Calu3 (cell line): Measurements from ENCODE around the gene PLEKHM1. TPM values are rescaled to one million over a fixed set of nuclear protein-coding genes. Genes with fewer than 3 reads are reported as not detected.
"Not testable (repeated sequence)": the region's sequence is repeated elsewhere in the genome, so short reads cannot be mapped to it uniquely, and the experiment has no call there.

Source experiments
- Bru-seq: library from RNA; stranded (reverse); fragments of 400-500 nt; gene quantifications from one replicate; lab custom pipeline; 2021; lab: Mats Ljungman, UMichigan
- BruChase-seq, 2 experiments: library from RNA; stranded (reverse); fragments of 400-500 nt; gene quantifications; one replicate each; lab custom pipeline; 2021; lab: Mats Ljungman, UMichigan
- BruUV-seq: library from RNA; stranded (reverse); fragments of 400-500 nt; replicated peaks from 2 replicates; lab custom pipeline; 2021; lab: Mats Ljungman, UMichigan
- CTCF ChIA-PET: fragments of 300-600 bp; sonication (Branson Sonifier 250); formaldehyde crosslinking; loops from one replicate; lab custom pipeline; 2022; ENCODE audit warnings: antibody characterized with exemption; lab: Charles Lee
- DNase-seq: peaks from one replicate; pipeline ENCODE4 v3.0.0; 2022
- H3K27ac Mint-ChIP-seq: one replicate; pipeline ENCODE4 v1.8.0; 2022; ENCODE audit warnings: mixed read lengths; ENCODE audit not compliant: unreplicated experiment
- H3K27me3 Mint-ChIP-seq: one replicate; pipeline ENCODE4 v1.8.0; 2022; ENCODE audit warnings: mixed read lengths; ENCODE audit not compliant: unreplicated experiment
- H3K36me3 Mint-ChIP-seq: one replicate; pipeline ENCODE4 v1.8.0; 2022; ENCODE audit warnings: mild to moderate bottlenecking, moderate library complexity, mixed read lengths; ENCODE audit not compliant: insufficient read depth, unreplicated experiment
- H3K4me1 Mint-ChIP-seq: one replicate; pipeline ENCODE4 v1.8.0; 2022; ENCODE audit warnings: mild to moderate bottlenecking, low read depth, mixed read lengths; ENCODE audit not compliant: unreplicated experiment
- H3K4me3 Mint-ChIP-seq: one replicate; pipeline ENCODE4 v1.8.0; 2022; ENCODE audit warnings: mild to moderate bottlenecking, low read depth, moderate library complexity, mixed read lengths; ENCODE audit not compliant: unreplicated experiment
- H3K9me3 Mint-ChIP-seq: one replicate; pipeline ENCODE4 v1.8.0; 2022; ENCODE audit warnings: low read depth, mixed read lengths; ENCODE audit not compliant: unreplicated experiment
- intact Hi-C: fragments of 100-400 bp; cut with micrococcal nuclease; formaldehyde crosslinking; loops from one replicate; pipeline ENCODE4 v1.10.0; 2022; ENCODE audit not compliant: unreplicated experiment
- long read RNA-seq: library from polyadenylated mRNA; stranded (forward); transcript quantifications from one replicate; pipeline ENCODE4 v2.0.0, GENCODE V29; 2022
- total RNA-seq: library from RNA; stranded (reverse); gene quantifications from 2 replicates; pipeline ENCODE4 v1.2.3, GENCODE V29; 2022

Gene PLEKHM1
- 82.4 and 107 TPM in 2 replicates for total RNA-seq
- percentile 87 among the genes with signal in this experiment for Bru-seq, nascent RNA
- percentile 81 among the genes with signal in this experiment for BruChase-seq, experiment 1, labeled RNA remaining after a 6-hour chase
- BruChase-seq, experiment 2, labeled RNA remaining after a 2-hour chase: percentile 79 among the genes with signal in this experiment
- long read RNA-seq, full-length matches to known transcripts: 6 of 34 reads
- long read RNA-seq, partial matches to known transcripts: 14 of 34 reads
- long read RNA-seq, other reads (novel, unspliced or antisense): 14 of 34 reads

GRCh38 chr17:45490615-45491433 lies at the start of gene PLEKHM1:
PLEKHM1 (minus strand) TSS chr17:45490721; CDS start chr17:45482484, 8,237 bp downstream.
- H3K9me3 Mint-ChIP-seq, H3K27me3 Mint-ChIP-seq, CTCF ChIA-PET, intact Hi-C loops: not testable (repeated sequence)
- BruUV-seq: TSS peak; percentile 72
- peaks cover 36% of the 10 kb centered on the region for H3K4me1 Mint-ChIP-seq
- peaks cover 37% of the 10 kb centered on the region for H3K36me3 Mint-ChIP-seq
- peak; percentile 94 for DNase-seq
- H3K27ac Mint-ChIP-seq: peak within 1 kb of the TSS; percentile 84
- peak within 1 kb of the TSS; percentile 86 for H3K4me3 Mint-ChIP-seq

GRCh38 chr17:45538168-45538567 lies 47.6 kb upstream of the PLEKHM1 start:
- H3K4me1 Mint-ChIP-seq, H3K4me3 Mint-ChIP-seq, CTCF ChIA-PET, H3K27ac Mint-ChIP-seq, intact Hi-C loops, H3K27me3 Mint-ChIP-seq, H3K9me3 Mint-ChIP-seq, DNase-seq, BruUV-seq, H3K36me3 Mint-ChIP-seq: not testable (repeated sequence)

- BruUV-seq, H3K27me3 Mint-ChIP-seq, H3K36me3 Mint-ChIP-seq: not testable (repeated sequence)
Observed at GRCh38 chr17:45506072-45506471, 15.6 kb upstream of the PLEKHM1 start.

GRCh38 chr17:45505183-45505582 lies 14.7 kb upstream of the PLEKHM1 start:
- H3K9me3 Mint-ChIP-seq, H3K27me3 Mint-ChIP-seq, H3K4me1 Mint-ChIP-seq, CTCF ChIA-PET, H3K36me3 Mint-ChIP-seq, H3K27ac Mint-ChIP-seq, H3K4me3 Mint-ChIP-seq, DNase-seq, BruUV-seq, intact Hi-C loops: not testable (repeated sequence)

More at GRCh38 chr17:45506072-45506471, 15.6 kb upstream of the PLEKHM1 start:
- H3K27ac Mint-ChIP-seq, H3K4me1 Mint-ChIP-seq, DNase-seq, H3K9me3 Mint-ChIP-seq, intact Hi-C loops, H3K4me3 Mint-ChIP-seq, CTCF ChIA-PET: not testable (repeated sequence)

GRCh38 chr17:45501092-45501707 lies 10.7 kb upstream of the PLEKHM1 start:
- intact Hi-C loops, H3K36me3 Mint-ChIP-seq, DNase-seq, H3K27me3 Mint-ChIP-seq, H3K27ac Mint-ChIP-seq, H3K4me1 Mint-ChIP-seq, H3K4me3 Mint-ChIP-seq, H3K9me3 Mint-ChIP-seq, BruUV-seq, CTCF ChIA-PET: not testable (repeated sequence)

GRCh38 chr17:45500478-45500877 lies 10.0 kb upstream of the PLEKHM1 start:
- DNase-seq, BruUV-seq, H3K9me3 Mint-ChIP-seq, intact Hi-C loops, H3K36me3 Mint-ChIP-seq, H3K4me3 Mint-ChIP-seq, H3K27ac Mint-ChIP-seq, H3K4me1 Mint-ChIP-seq, CTCF ChIA-PET, H3K27me3 Mint-ChIP-seq: not testable (repeated sequence)

- CTCF ChIA-PET, BruUV-seq, H3K4me1 Mint-ChIP-seq: not testable (repeated sequence)
Observed at GRCh38 chr17:45499208-45499607, 8.7 kb upstream of the PLEKHM1 start.

GRCh38 chr17:45498377-45498776 lies 7.9 kb upstream of the PLEKHM1 start:
- H3K36me3 Mint-ChIP-seq, H3K27ac Mint-ChIP-seq, H3K27me3 Mint-ChIP-seq, H3K4me1 Mint-ChIP-seq, CTCF ChIA-PET, intact Hi-C loops, BruUV-seq, DNase-seq, H3K4me3 Mint-ChIP-seq, H3K9me3 Mint-ChIP-seq: not testable (repeated sequence)

More at GRCh38 chr17:45499208-45499607, 8.7 kb upstream of the PLEKHM1 start:
- intact Hi-C loops, H3K27ac Mint-ChIP-seq, H3K27me3 Mint-ChIP-seq, H3K9me3 Mint-ChIP-seq, H3K36me3 Mint-ChIP-seq, DNase-seq, H3K4me3 Mint-ChIP-seq: not testable (repeated sequence)

GRCh38 chr17:45497449-45497848 lies 6.9 kb upstream of the PLEKHM1 start:
- intact Hi-C loops: not testable (repeated sequence)

More at GRCh38 chr17:45497449-45497848, 6.9 kb upstream of the PLEKHM1 start:
- BruUV-seq, DNase-seq, H3K4me1 Mint-ChIP-seq, H3K9me3 Mint-ChIP-seq, H3K36me3 Mint-ChIP-seq, H3K4me3 Mint-ChIP-seq, H3K27me3 Mint-ChIP-seq, CTCF ChIA-PET, H3K27ac Mint-ChIP-seq: not testable (repeated sequence)
